OCI-LY7 (cell line): ENCODE measurements around the gene CHD3. TPM values are rescaled to one million over a fixed set of nuclear protein-coding genes. Genes with fewer than 3 reads are reported as not detected.

ENCODE experiments used
- BruUV-seq: library from RNA; stranded (reverse); fragments of 400-500 nt; replicated peaks from 2 replicates; lab custom pipeline; 2021; lab: Mats Ljungman, UMichigan
- CTCF ChIA-PET: fragments of 300-600 bp; sonication (Branson Sonifier 250); formaldehyde crosslinking; loops from one replicate; lab custom pipeline; 2022; ENCODE audit warnings: antibody characterized with exemption; ENCODE audit not compliant: unreplicated experiment; lab: Charles Lee
- POLR2A ChIA-PET: fragments of 300-600 bp; sonication (Branson Sonifier 250); formaldehyde crosslinking; loops from one replicate; lab custom pipeline; 2022; ENCODE audit warnings: antibody characterized with exemption; lab: Charles Lee
- DNase-seq: peaks from one replicate; pipeline ENCODE4 v3.0.0-alpha.2; 2015; ENCODE audit warnings: low spot score
- H2AFZ ChIP-seq: fragments of 200-600 bp; sonication (generic), shearing (Covaris generic); 2 replicates; pipeline ENCODE4 v1.6.1; 2014; ENCODE audit warnings: mild to moderate bottlenecking, antibody characterized with exemption, low read length, moderate library complexity
- H3K27ac ChIP-seq: fragments of 200-600 bp; sonication (generic); 2 replicates; pipeline ENCODE4 v1.5.1; 2014; ENCODE audit warnings: mixed run types, low read depth, mild to moderate bottlenecking, moderate library complexity, low read length, inconsistent platforms; ENCODE audit not compliant: poor library complexity, severe bottlenecking
- H3K36me3 ChIP-seq: fragments of 200-600 bp; sonication (generic); 2 replicates; pipeline ENCODE4 v1.6.1; 2014; ENCODE audit warnings: mild to moderate bottlenecking, antibody characterized with exemption, low read length, moderate library complexity, mixed read lengths; ENCODE audit not compliant: insufficient read depth
- H3K4me1 ChIP-seq: fragments of 200-600 bp; sonication (generic); 2 replicates; pipeline ENCODE4 v1.5.1; 2014; ENCODE audit warnings: mild to moderate bottlenecking, low read length; ENCODE audit not compliant: insufficient read depth, poor library complexity, severe bottlenecking
- H3K4me2 ChIP-seq: fragments of 200-600 bp; sonication (generic); 2 replicates; pipeline ENCODE4 v1.6.1; 2014; ENCODE audit warnings: mild to moderate bottlenecking, low read length
- H3K4me3 ChIP-seq: fragments of 200-600 bp; sonication (generic); 2 replicates; pipeline ENCODE4 v1.5.1; 2014; ENCODE audit warnings: mild to moderate bottlenecking, low read depth, low read length; ENCODE audit not compliant: poor library complexity, severe bottlenecking
- H3K79me2 ChIP-seq: fragments of 200-600 bp; sonication (generic); 2 replicates; pipeline ENCODE4 v1.6.1; 2016; ENCODE audit warnings: low read depth, mild to moderate bottlenecking, low read length, moderate library complexity, mixed read lengths; ENCODE audit not compliant: insufficient read depth
- H3K9me2 ChIP-seq: fragments of 200-600 bp; sonication (generic); 2 replicates; pipeline ENCODE4 v1.6.1; 2016; ENCODE audit warnings: mild to moderate bottlenecking, low read length, mixed read lengths; ENCODE audit not compliant: insufficient read depth
- H3K9me3 ChIP-seq: fragments of 200-600 bp; sonication (generic); 2 replicates; pipeline ENCODE4 v1.6.1; 2014; ENCODE audit warnings: mild to moderate bottlenecking, mixed run types, low read length, mixed read lengths
- H4K20me1 ChIP-seq: fragments of 200-600 bp; sonication (generic); 2 replicates; pipeline ENCODE4 v1.6.1; 2014; ENCODE audit warnings: mild to moderate bottlenecking, antibody characterized with exemption, low read length, moderate library complexity, mixed read lengths; ENCODE audit not compliant: insufficient read depth
- CTCF ChIP-seq: fragments of 200-600 bp; sonication (generic); conservative IDR thresholded peaks from 2 replicates; pipeline ENCODE4 v1.5.1; 2014; ENCODE audit warnings: mild to moderate bottlenecking, antibody characterized with exemption, low read length, moderate library complexity, mixed read lengths
- EZH2phosphoT487 ChIP-seq: fragments of 200-600 bp; sonication (generic); IDR thresholded peaks from 2 replicates; pipeline ENCODE4 v1.6.1; 2018; ENCODE audit warnings: low read depth, borderline replicate concordance, mild to moderate bottlenecking, mixed run types, antibody characterized with exemption, low read length, moderate library complexity, mixed read lengths
- intact Hi-C: fragments of 100-400 bp; cut with micrococcal nuclease; formaldehyde crosslinking; loops from one replicate; pipeline ENCODE4 v1.10.0; 2022; ENCODE audit not compliant: unreplicated experiment
- total RNA-seq, 2 experiments: library from RNA; depleted of rRNA in 1 of 2; stranded (reverse); fragments of >200 nt in 1 of 2; shearing (Covaris generic) in 1 of 2; gene quantifications; 2 replicates each; pipeline ENCODE4 v1.2.3, GENCODE V29; 2014 to 2022

CHD3 gene
- total RNA-seq, 2 experiments from 2014 or later, result 42.5 to 126 TPM

- Histone ChIP-seq H3K4me1 (peaks cover 26% of the 10 kb centered on the region), H3K79me2 (peaks cover 3% of the 10 kb centered on the region; the same call in 1 of the 2 replicates), H4K20me1 (no peaks in the 10 kb centered on the region), H3K4me2 (peak overlapping the region; percentile 80), H3K9me2 (no peaks in the 10 kb centered on the region), H3K4me3 (peak overlapping the region; percentile 67), H3K9me3 (no peaks in the 10 kb centered on the region), H3K27ac (peak overlapping the region; percentile 42), H2AFZ (no peak overlapping the region), H3K36me3 (peaks cover 79% of the 10 kb centered on the region)
- intact Hi-C loops, result loop anchor here (1.0 kb wide), 3 partner anchors 16 to 108 kb away; no protein-coding TSS in a partner anchor
- ChIA-PET POLR2A (no interaction called here), CTCF (no interaction called here)
- TF ChIP-seq CTCF (no peak), EZH2phosphoT487 (no peak)
- BruUV-seq, result no TSS peak
- no peak for DNase-seq
Measured at GRCh38 chr17:7850701-7851437, 37.7 kb upstream of the CHD3 start.

GRCh38 chr17:7851438-7852261 lies 36.9 kb upstream of the CHD3 start:
- peak overlapping the region; percentile 80 for H3K4me2 ChIP-seq
- DNase-seq, result peak; percentile 95
- H3K9me3 ChIP-seq, result no peaks in the 10 kb centered on the region
- H2AFZ ChIP-seq, result no peak overlapping the region
- TSS peak; percentile 34 for BruUV-seq
- H3K36me3 ChIP-seq, result peaks cover 81% of the 10 kb centered on the region
- TF ChIP-seq CTCF (peak; percentile 88), EZH2phosphoT487 (no peak)
- H3K9me2 ChIP-seq, result no peaks in the 10 kb centered on the region
- peaks cover 11% of the 10 kb centered on the region; the same call in 1 of the 2 replicates for H3K79me2 ChIP-seq
- H3K4me1 ChIP-seq, result peaks cover 31% of the 10 kb centered on the region
- CTCF ChIA-PET, result no interaction called here
- H3K27ac ChIP-seq, result peak overlapping the region; percentile 42
- intact Hi-C loops, result loop anchor here (1.0 kb wide), 3 partner anchors 16 to 108 kb away; no protein-coding TSS in a partner anchor
- H3K4me3 ChIP-seq, result peak overlapping the region; percentile 67
- POLR2A ChIA-PET, result no interaction called here
- no peaks in the 10 kb centered on the region for H4K20me1 ChIP-seq
